ENCODE results near the gene ANAPC16.

- TF ChIP-seq POLR2AphosphoS5 (IDR thresholded peaks at IDR 0.05) = no peak
- TF ChIP-seq, protein P1, sequence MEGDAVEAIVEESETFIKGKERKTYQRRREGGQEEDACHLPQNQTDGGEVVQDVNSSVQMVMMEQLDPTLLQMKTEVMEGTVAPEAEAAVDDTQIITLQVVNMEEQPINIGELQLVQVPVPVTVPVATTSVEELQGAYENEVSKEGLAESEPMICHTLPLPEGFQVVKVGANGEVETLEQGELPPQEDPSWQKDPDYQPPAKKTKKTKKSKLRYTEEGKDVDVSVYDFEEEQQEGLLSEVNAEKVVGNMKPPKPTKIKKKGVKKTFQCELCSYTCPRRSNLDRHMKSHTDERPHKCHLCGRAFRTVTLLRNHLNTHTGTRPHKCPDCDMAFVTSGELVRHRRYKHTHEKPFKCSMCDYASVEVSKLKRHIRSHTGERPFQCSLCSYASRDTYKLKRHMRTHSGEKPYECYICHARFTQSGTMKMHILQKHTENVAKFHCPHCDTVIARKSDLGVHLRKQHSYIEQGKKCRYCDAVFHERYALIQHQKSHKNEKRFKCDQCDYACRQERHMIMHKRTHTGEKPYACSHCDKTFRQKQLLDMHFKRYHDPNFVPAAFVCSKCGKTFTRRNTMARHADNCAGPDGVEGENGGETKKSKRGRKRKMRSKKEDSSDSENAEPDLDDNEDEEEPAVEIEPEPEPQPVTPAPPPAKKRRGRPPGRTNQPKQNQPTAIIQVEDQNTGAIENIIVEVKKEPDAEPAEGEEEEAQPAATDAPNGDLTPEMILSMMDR (IDR thresholded peaks at IDR 0.05; ENCODE audit: poor library complexity, severe bottlenecking) = no peak
- TF ChIP-seq EZH2 (IDR thresholded peaks at IDR 0.05; ENCODE audit: borderline replicate concordance, insufficient read depth, low read length, poor library complexity, severe bottlenecking) = no peak
- no peak for TF ChIP-seq EP300 (conservative IDR thresholded peaks at IDR 0.05; ENCODE audit: poor library complexity, severe bottlenecking)
- no peak for TF ChIP-seq MXI1 (conservative IDR thresholded peaks at IDR 0.05; ENCODE audit: poor library complexity, severe bottlenecking)
- no peak for TF ChIP-seq RAD21 (conservative IDR thresholded peaks at IDR 0.05)
Observed at GRCh38 chr10:72223743-72224101, 7.9 kb downstream of the ANAPC16 start.
